HEK293 (cell line): Measurements from ENCODE around the gene TMEM184B.

Source experiments
- BCL11A ChIP-seq: fragments of 450-650 bp; formaldehyde crosslinking; IDR thresholded peaks from 2 replicates; pipeline ENCODE4 v1.5.1; 2016; ENCODE audit warnings: low read depth, missing biosample characterization, missing genetic modification characterization
- BCL11B ChIP-seq: fragments of 450-650 bp; formaldehyde crosslinking; IDR thresholded peaks from 2 replicates; pipeline ENCODE4 v1.5.1; 2016; ENCODE audit warnings: low read depth, missing biosample characterization, missing genetic modification characterization
- HOXD13 ChIP-seq: sonication (generic); formaldehyde crosslinking; IDR thresholded peaks from 2 replicates; pipeline ENCODE4 v1.8.0; 2022; ENCODE audit warnings: missing genetic modification reagents, borderline replicate concordance
- KLF1 ChIP-seq: fragments of 450-650 bp; formaldehyde crosslinking; IDR thresholded peaks from 2 replicates; pipeline ENCODE4 v1.5.1; 2016; ENCODE audit warnings: missing biosample characterization, missing genetic modification characterization
- KLF17 ChIP-seq: fragments of 450-650 bp; formaldehyde crosslinking; IDR thresholded peaks from 2 replicates; pipeline ENCODE4 v1.5.1; 2016; ENCODE audit warnings: missing biosample characterization, missing genetic modification characterization
- SETDB1 ChIP-seq: IDR thresholded peaks from one replicate; pipeline ENCODE4 v1.6.1; 2017; ENCODE audit warnings: mild to moderate bottlenecking, low read length, moderate library complexity, mixed read lengths; ENCODE audit not compliant: insufficient read length
- ZBTB10 ChIP-seq: fragments of 450-650 bp; formaldehyde crosslinking; IDR thresholded peaks from 2 replicates; pipeline ENCODE4 v1.5.1; 2016; ENCODE audit warnings: missing biosample characterization, missing genetic modification characterization
- ZBTB8A ChIP-seq: fragments of 450-650 bp; formaldehyde crosslinking; IDR thresholded peaks from 2 replicates; pipeline ENCODE4 v1.5.1; 2016; ENCODE audit warnings: missing biosample characterization, missing genetic modification characterization
- ZEB2 ChIP-seq: fragments of 450-650 bp; formaldehyde crosslinking; IDR thresholded peaks from 2 replicates; pipeline ENCODE4 v1.5.1; 2016; ENCODE audit warnings: missing biosample characterization, missing genetic modification characterization
- ZNF112 ChIP-seq: fragments of 450-650 bp; formaldehyde crosslinking; IDR thresholded peaks from 2 replicates; pipeline ENCODE4 v1.5.0; 2017; ENCODE audit warnings: missing biosample characterization, missing genetic modification characterization
- ZNF16 ChIP-seq: fragments of 450-650 bp; formaldehyde crosslinking; IDR thresholded peaks from 2 replicates; pipeline ENCODE4 v1.5.1; 2016; ENCODE audit warnings: low read depth, missing biosample characterization, missing genetic modification characterization
- ZNF23 ChIP-seq: fragments of 450-650 bp; formaldehyde crosslinking; IDR thresholded peaks from 2 replicates; pipeline ENCODE4 v1.5.1; 2016; ENCODE audit warnings: missing biosample characterization, missing genetic modification characterization, borderline replicate concordance
- ZNF501 ChIP-seq: fragments of 450-650 bp; formaldehyde crosslinking; IDR thresholded peaks from 2 replicates; pipeline ENCODE4 v1.5.1; 2016; ENCODE audit warnings: missing biosample characterization, missing genetic modification characterization
- ZNF513 ChIP-seq: fragments of 450-650 bp; IDR thresholded peaks from 2 replicates; pipeline ENCODE4 v1.5.1; 2018; ENCODE audit warnings: missing biosample characterization, missing genetic modification characterization
- ZNF549 ChIP-seq: fragments of 450-650 bp; IDR thresholded peaks from 2 replicates; pipeline ENCODE4 v1.5.1; 2018; ENCODE audit warnings: missing biosample characterization, missing genetic modification characterization, mild to moderate bottlenecking, inconsistent platforms, moderate library complexity
- ZNF571 ChIP-seq: fragments of 450-650 bp; formaldehyde crosslinking; IDR thresholded peaks from 2 replicates; pipeline ENCODE4 v1.5.0; 2017; ENCODE audit warnings: missing biosample characterization, missing genetic modification characterization
- ZNF596 ChIP-seq: fragments of 450-650 bp; IDR thresholded peaks from 2 replicates; pipeline ENCODE4 v1.5.0; 2018; ENCODE audit warnings: missing biosample characterization, mild to moderate bottlenecking, missing genetic modification characterization, moderate library complexity
- ZNF621 ChIP-seq: fragments of 450-650 bp; formaldehyde crosslinking; IDR thresholded peaks from 2 replicates; pipeline ENCODE4 v1.5.1; 2017; ENCODE audit warnings: missing biosample characterization, missing genetic modification characterization
- ZNF701 ChIP-seq: fragments of 450-650 bp; formaldehyde crosslinking; IDR thresholded peaks from 2 replicates; pipeline ENCODE4 v1.5.1; 2016; ENCODE audit warnings: missing biosample characterization, missing genetic modification characterization
- TF ChIP-seq, protein P1 (sequence below): fragments of 450-650 bp; formaldehyde crosslinking; IDR thresholded peaks from 2 replicates; pipeline ENCODE4 v1.5.1; 2016; ENCODE audit warnings: missing biosample characterization, missing genetic modification characterization, borderline replicate concordance
- TF ChIP-seq, protein P2 (sequence below): fragments of 450-650 bp; formaldehyde crosslinking; IDR thresholded peaks from 2 replicates; pipeline ENCODE4 v1.5.1; 2017; ENCODE audit warnings: missing biosample characterization, missing genetic modification characterization
- TF ChIP-seq, protein P3 (sequence below): fragments of 450-650 bp; formaldehyde crosslinking; IDR thresholded peaks from 2 replicates; pipeline ENCODE4 v1.5.1; 2017; ENCODE audit warnings: missing biosample characterization, missing genetic modification characterization

The TMEM184B gene

DNA sequence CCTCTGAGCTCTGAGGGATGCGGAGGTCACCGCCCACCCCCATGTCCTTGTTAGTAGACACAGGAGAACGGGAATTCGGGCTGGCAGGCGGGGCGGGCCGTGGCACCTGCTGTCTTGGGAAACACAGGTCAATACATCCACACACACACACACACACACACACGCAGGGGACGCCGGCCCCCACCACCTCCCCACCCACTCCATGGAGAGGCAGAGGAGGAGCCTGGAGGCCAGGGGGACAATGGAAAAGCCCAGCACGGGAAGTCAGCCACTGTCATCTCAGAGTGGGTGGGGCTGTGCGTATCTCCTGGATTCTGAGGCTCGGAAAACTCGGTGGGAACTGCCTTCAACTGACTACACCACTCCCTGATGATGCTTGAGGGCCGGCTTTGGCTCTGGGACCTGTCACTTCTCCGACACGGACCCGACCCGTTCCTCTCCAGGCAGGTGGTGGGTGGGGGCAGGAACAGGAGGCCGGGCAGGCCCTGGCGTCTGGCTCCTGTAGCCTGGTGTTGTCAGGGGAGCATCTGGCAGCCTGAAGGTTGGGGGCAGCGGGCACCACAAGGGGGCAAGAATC, 18.5 kb upstream of the TMEM184B start (continued):
- TF ChIP-seq ZNF23 (tag by site-specific recombination), result no peak
- TF ChIP-seq BCL11A (tag by site-specific recombination), result no peak
- TF ChIP-seq ZBTB8A, result no peak; the same call in 1 of the 2 replicates
- TF ChIP-seq BCL11B (tag by site-specific recombination), result no peak
- 0 out of 2 replicates have a peak, but pooled peaks have one; percentile 40 for TF ChIP-seq ZEB2 (tag by site-specific recombination)
- TF ChIP-seq HOXD13, result no peak
- TF ChIP-seq ZNF501 (tag by site-specific recombination), result no peak
- no peak for TF ChIP-seq ZNF16 (tag by site-specific recombination)
- TF ChIP-seq, protein P1, sequence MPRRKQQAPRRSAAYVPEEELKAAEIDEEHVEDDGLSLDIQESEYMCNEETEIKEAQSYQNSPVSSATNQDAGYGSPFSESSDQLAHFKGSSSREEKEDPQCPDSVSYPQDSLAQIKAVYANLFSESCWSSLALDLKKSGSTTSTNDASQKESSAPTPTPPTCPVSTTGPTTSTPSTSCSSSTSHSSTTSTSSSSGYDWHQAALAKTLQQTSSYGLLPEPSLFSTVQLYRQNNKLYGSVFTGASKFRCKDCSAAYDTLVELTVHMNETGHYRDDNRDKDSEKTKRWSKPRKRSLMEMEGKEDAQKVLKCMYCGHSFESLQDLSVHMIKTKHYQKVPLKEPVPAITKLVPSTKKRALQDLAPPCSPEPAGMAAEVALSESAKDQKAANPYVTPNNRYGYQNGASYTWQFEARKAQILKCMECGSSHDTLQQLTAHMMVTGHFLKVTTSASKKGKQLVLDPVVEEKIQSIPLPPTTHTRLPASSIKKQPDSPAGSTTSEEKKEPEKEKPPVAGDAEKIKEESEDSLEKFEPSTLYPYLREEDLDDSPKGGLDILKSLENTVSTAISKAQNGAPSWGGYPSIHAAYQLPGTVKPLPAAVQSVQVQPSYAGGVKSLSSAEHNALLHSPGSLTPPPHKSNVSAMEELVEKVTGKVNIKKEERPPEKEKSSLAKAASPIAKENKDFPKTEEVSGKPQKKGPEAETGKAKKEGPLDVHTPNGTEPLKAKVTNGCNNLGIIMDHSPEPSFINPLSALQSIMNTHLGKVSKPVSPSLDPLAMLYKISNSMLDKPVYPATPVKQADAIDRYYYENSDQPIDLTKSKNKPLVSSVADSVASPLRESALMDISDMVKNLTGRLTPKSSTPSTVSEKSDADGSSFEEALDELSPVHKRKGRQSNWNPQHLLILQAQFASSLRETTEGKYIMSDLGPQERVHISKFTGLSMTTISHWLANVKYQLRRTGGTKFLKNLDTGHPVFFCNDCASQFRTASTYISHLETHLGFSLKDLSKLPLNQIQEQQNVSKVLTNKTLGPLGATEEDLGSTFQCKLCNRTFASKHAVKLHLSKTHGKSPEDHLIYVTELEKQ (tag by site-specific recombination), result 0 out of 2 replicates have a peak, but pooled peaks have one; percentile 3
- TF ChIP-seq ZNF571, result no peak
- TF ChIP-seq, protein P2, sequence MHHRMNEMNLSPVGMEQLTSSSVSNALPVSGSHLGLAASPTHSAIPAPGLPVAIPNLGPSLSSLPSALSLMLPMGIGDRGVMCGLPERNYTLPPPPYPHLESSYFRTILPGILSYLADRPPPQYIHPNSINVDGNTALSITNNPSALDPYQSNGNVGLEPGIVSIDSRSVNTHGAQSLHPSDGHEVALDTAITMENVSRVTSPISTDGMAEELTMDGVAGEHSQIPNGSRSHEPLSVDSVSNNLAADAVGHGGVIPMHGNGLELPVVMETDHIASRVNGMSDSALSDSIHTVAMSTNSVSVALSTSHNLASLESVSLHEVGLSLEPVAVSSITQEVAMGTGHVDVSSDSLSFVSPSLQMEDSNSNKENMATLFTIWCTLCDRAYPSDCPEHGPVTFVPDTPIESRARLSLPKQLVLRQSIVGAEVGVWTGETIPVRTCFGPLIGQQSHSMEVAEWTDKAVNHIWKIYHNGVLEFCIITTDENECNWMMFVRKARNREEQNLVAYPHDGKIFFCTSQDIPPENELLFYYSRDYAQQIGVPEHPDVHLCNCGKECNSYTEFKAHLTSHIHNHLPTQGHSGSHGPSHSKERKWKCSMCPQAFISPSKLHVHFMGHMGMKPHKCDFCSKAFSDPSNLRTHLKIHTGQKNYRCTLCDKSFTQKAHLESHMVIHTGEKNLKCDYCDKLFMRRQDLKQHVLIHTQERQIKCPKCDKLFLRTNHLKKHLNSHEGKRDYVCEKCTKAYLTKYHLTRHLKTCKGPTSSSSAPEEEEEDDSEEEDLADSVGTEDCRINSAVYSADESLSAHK (tag by site-specific recombination), result no peak
- TF ChIP-seq ZNF513, result no peak
- TF ChIP-seq SETDB1, result no peak
- no peak for TF ChIP-seq ZNF596 (tag by site-specific recombination)
- TF ChIP-seq KLF1 (tag by site-specific recombination), result peak; percentile 38; the same call in 1 of the 2 replicates
- TF ChIP-seq ZNF621 (tag by site-specific recombination), result no peak
- 0 out of 2 replicates have a peak, but pooled peaks have one; percentile 19 for TF ChIP-seq ZBTB10
- TF ChIP-seq, protein P3, sequence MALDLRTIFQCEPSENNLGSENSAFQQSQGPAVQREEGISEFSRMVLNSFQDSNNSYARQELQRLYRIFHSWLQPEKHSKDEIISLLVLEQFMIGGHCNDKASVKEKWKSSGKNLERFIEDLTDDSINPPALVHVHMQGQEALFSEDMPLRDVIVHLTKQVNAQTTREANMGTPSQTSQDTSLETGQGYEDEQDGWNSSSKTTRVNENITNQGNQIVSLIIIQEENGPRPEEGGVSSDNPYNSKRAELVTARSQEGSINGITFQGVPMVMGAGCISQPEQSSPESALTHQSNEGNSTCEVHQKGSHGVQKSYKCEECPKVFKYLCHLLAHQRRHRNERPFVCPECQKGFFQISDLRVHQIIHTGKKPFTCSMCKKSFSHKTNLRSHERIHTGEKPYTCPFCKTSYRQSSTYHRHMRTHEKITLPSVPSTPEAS (tag by site-specific recombination), result peak; percentile 77
- no peak for TF ChIP-seq ZNF549 (tag by site-specific recombination)
- TF ChIP-seq KLF17 (tag by site-specific recombination), result peak; percentile 53; the same call in 1 of the 2 replicates
- TF ChIP-seq ZNF701 (tag by site-specific recombination), result no peak
- TF ChIP-seq ZNF112 (tag by site-specific recombination), result no peak
